ENCODE results near the gene TRMT5.

DNA sequence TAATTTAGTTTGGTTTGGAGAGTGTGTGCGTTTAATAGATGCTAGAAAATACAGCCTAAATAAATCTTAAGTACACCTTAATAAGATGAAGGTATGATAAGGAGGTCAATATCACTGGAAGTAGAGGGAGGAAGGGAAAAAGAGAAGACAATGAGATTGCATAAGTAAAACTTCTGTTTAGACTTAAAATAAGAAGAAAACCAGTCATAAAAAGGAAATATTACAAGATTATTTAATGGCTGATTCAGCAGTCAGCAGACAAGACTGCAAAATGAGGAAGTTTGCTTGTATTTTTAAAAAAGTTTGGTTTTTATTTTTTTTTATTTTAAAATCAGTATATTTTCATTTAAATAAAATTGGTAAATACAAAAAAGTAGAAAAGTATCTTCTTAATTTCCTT lies 3.3 kb upstream of the TRMT5 start:
- TF ChIP-seq, protein P1, sequence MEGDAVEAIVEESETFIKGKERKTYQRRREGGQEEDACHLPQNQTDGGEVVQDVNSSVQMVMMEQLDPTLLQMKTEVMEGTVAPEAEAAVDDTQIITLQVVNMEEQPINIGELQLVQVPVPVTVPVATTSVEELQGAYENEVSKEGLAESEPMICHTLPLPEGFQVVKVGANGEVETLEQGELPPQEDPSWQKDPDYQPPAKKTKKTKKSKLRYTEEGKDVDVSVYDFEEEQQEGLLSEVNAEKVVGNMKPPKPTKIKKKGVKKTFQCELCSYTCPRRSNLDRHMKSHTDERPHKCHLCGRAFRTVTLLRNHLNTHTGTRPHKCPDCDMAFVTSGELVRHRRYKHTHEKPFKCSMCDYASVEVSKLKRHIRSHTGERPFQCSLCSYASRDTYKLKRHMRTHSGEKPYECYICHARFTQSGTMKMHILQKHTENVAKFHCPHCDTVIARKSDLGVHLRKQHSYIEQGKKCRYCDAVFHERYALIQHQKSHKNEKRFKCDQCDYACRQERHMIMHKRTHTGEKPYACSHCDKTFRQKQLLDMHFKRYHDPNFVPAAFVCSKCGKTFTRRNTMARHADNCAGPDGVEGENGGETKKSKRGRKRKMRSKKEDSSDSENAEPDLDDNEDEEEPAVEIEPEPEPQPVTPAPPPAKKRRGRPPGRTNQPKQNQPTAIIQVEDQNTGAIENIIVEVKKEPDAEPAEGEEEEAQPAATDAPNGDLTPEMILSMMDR (conservative IDR thresholded peaks at IDR 0.05; ENCODE audit: low read length): no peak
- TF ChIP-seq EZH2phosphoT487 (IDR thresholded peaks at IDR 0.05; ENCODE audit: borderline replicate concordance, low read depth, low read length): no peak
